ENCODE measurements around the gene POLD4. TPM values are rescaled to one million over a fixed set of nuclear protein-coding genes. Genes with fewer than 3 reads are reported as not detected.

Gene POLD4
- total RNA-seq, 1 donor from 2014 or later, result 50.1 TPM

- Mint-ChIP-seq H3K9me3 (no peaks in the 10 kb centered on the region), H3K27me3 (ENCODE audit: low read depth) (no peaks in the 10 kb centered on the region), H3K4me3 (ENCODE audit: low read depth) (peak overlapping the region; percentile 17), H3K27ac (no peak overlapping the region), H3K36me3 (ENCODE audit: low read depth) (peaks cover 37% of the 10 kb centered on the region), H3K4me1 (ENCODE audit: low read depth) (peaks cover 5% of the 10 kb centered on the region)
- DNase-seq (ENCODE audit: low spot score), result no peak
- intact Hi-C loops (cut with micrococcal nuclease), result no loop called here
Observed at GRCh38 chr11:67302571-67303131, 50.7 kb downstream of the POLD4 start.

- no peak overlapping the region for H3K27ac Mint-ChIP-seq
- DNase-seq (ENCODE audit: low spot score), result no peak
Observed at GRCh38 chr11:67301951-67302516, 51.3 kb downstream of the POLD4 start.

GRCh38 chr11:67301313-67301921 is 51.9 kb downstream of the POLD4 start:
- intact Hi-C loops (cut with micrococcal nuclease), result no loop called here

More at GRCh38 chr11:67301951-67302516, 51.3 kb downstream of the POLD4 start:
- peak overlapping the region; percentile 13 for H3K4me3 Mint-ChIP-seq (ENCODE audit: low read depth)
- H3K27me3 Mint-ChIP-seq (ENCODE audit: low read depth), result no peaks in the 10 kb centered on the region
- peaks cover 5% of the 10 kb centered on the region for H3K4me1 Mint-ChIP-seq (ENCODE audit: low read depth)
- H3K9me3 Mint-ChIP-seq, result peaks cover 1% of the 10 kb centered on the region
- H3K36me3 Mint-ChIP-seq (ENCODE audit: low read depth), result peaks cover 43% of the 10 kb centered on the region
- intact Hi-C loops (cut with micrococcal nuclease), result no loop called here

More at GRCh38 chr11:67301313-67301921, 51.9 kb downstream of the POLD4 start:
- H3K4me3 Mint-ChIP-seq (ENCODE audit: low read depth), result no peak overlapping the region
- peaks cover 49% of the 10 kb centered on the region for H3K36me3 Mint-ChIP-seq (ENCODE audit: low read depth)
- no peak for DNase-seq (ENCODE audit: low spot score)
- peaks cover 7% of the 10 kb centered on the region for H3K9me3 Mint-ChIP-seq
- H3K27me3 Mint-ChIP-seq (ENCODE audit: low read depth), result no peaks in the 10 kb centered on the region
- peaks cover 5% of the 10 kb centered on the region for H3K4me1 Mint-ChIP-seq (ENCODE audit: low read depth)
- no peak overlapping the region for H3K27ac Mint-ChIP-seq

Other genes starting within 250 kb of the POLD4 start
- gene KDM2A, start 234.3 kb downstream of the POLD4 start, total RNA-seq, result 96.0 and 107 TPM in 2 replicates
- 282 and 287 TPM in 2 replicates for gene GRK2, start 87.1 kb downstream of the POLD4 start, total RNA-seq
- 119 and 135 TPM in 2 replicates for gene ANKRD13D, start 64.2 kb downstream of the POLD4 start, total RNA-seq
- 12.1 and 16.2 TPM in 2 replicates for gene SSH3, start 50.0 kb downstream of the POLD4 start, total RNA-seq
- 2.9 and 3.0 TPM in 2 replicates for gene CLCF1, start 20.1 kb upstream of the POLD4 start, total RNA-seq
- 32.1 and 34.1 TPM in 2 replicates for gene RAD9A, start 38.4 kb upstream of the POLD4 start, total RNA-seq
- gene PPP1CA, start 48.3 kb upstream of the POLD4 start, total RNA-seq, result 250 and 262 TPM in 2 replicates
- gene TBC1D10C, start 50.5 kb upstream of the POLD4 start, total RNA-seq, result 112 and 118 TPM in 2 replicates
- 0.51 and 0.68 TPM in 2 replicates for gene CARNS1, start 62.1 kb upstream of the POLD4 start, total RNA-seq
- 67.6 and 70.2 TPM in 2 replicates for gene RPS6KB2, start 74.9 kb upstream of the POLD4 start, total RNA-seq
- gene PTPRCAP, start 84.1 kb upstream of the POLD4 start, total RNA-seq, result 89.8 and 94.4 TPM in 2 replicates
- gene CORO1B, start 89.9 kb upstream of the POLD4 start, total RNA-seq, result 177 and 186 TPM in 2 replicates
- not detected in 2 replicates for gene GPR152, start 99.2 kb upstream of the POLD4 start, total RNA-seq
- 0.73 and 1.0 TPM in 2 replicates for gene CABP4, start 101.8 kb upstream of the POLD4 start, total RNA-seq
- gene TMEM134, start 115.7 kb upstream of the POLD4 start, total RNA-seq, result 58.5 and 62.0 TPM in 2 replicates
- gene AIP, start 129.5 kb upstream of the POLD4 start, total RNA-seq, result 190 and 191 TPM in 2 replicates
- 118 and 120 TPM in 2 replicates for gene PITPNM1, start 151.8 kb upstream of the POLD4 start, total RNA-seq
- gene CDK2AP2, start 154.6 kb upstream of the POLD4 start, total RNA-seq, result 117 and 119 TPM in 2 replicates
- gene CABP2, start 169.9 kb upstream of the POLD4 start, total RNA-seq, result not detected in 2 replicates
- 339 and 344 TPM in 2 replicates for gene GSTP1, start 230.3 kb upstream of the POLD4 start, total RNA-seq